Measurements from ENCODE around the gene ADGRG6. TPM values are rescaled to one million over a fixed set of nuclear protein-coding genes. Genes with fewer than 3 reads are reported as not detected.

Gene ADGRG6
- total RNA-seq, 1 experiment from 2014 or later, result 5.3 TPM

DNA sequence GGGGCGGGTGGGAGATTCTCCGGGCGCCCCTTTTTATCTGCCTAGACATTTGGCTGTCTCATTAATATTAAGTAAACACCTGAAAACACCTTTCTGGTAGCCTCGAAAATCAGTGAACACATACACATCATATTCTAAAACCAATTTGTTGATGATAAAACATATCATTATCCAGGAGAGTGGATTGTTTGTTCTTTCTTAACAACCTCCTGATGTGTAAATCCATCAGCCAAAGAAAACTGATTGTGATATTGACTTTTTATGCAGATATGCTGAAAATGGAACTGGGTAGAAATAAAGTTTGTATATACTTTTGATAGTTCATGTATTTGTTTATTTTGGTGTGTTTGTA lies 75.7 kb downstream of the ADGRG6 start:
- TF ChIP-seq SP1 (CRISPR knock-in tag; conservative IDR thresholded peaks at IDR 0.05) (0 out of 2 replicates have a peak, but pooled peaks have one; percentile 3), ZNF232 (CRISPR knock-in tag; IDR thresholded peaks at IDR 0.05) (no peak), E2F4 (CRISPR knock-in tag; IDR thresholded peaks at IDR 0.05; ENCODE audit: borderline replicate concordance, low read depth) (no peak), ZNF121 (CRISPR knock-in tag; IDR thresholded peaks at IDR 0.05) (no peak)
- TF ChIP-seq, protein P1, sequence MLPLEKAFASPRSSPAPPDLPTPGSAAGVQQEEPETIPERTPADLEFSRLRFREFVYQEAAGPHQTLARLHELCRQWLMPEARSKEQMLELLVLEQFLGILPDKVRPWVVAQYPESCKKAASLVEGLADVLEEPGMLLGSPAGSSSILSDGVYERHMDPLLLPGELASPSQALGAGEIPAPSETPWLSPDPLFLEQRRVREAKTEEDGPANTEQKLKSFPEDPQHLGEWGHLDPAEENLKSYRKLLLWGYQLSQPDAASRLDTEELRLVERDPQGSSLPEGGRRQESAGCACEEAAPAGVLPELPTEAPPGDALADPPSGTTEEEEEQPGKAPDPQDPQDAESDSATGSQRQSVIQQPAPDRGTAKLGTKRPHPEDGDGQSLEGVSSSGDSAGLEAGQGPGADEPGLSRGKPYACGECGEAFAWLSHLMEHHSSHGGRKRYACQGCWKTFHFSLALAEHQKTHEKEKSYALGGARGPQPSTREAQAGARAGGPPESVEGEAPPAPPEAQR (CRISPR knock-in tag; IDR thresholded peaks at IDR 0.05), result no peak
- H3K4me1 Mint-ChIP-seq, result peaks cover 44% of the 10 kb centered on the region
- CTCF ChIA-PET, result interaction anchor here (1.4 to 2.5 kb wide), 2 partner anchors 10 to 145 kb away, joined by 8 to 9 read pairs; no protein-coding TSS in a partner anchor
- no peak overlapping the region for H3K27ac Mint-ChIP-seq
- POLR2A ChIA-PET, result no interaction called here
- H3K36me3 Mint-ChIP-seq, result no peaks in the 10 kb centered on the region
- no peak for DNase-seq (ENCODE audit: low spot score)
- no peaks in the 10 kb centered on the region for H3K27me3 Mint-ChIP-seq (ENCODE audit: low read depth)
- H3K4me3 Mint-ChIP-seq, result no peak overlapping the region
- H3K9me3 Mint-ChIP-seq, result no peaks in the 10 kb centered on the region
- ATAC-seq, result no peak

DNA sequence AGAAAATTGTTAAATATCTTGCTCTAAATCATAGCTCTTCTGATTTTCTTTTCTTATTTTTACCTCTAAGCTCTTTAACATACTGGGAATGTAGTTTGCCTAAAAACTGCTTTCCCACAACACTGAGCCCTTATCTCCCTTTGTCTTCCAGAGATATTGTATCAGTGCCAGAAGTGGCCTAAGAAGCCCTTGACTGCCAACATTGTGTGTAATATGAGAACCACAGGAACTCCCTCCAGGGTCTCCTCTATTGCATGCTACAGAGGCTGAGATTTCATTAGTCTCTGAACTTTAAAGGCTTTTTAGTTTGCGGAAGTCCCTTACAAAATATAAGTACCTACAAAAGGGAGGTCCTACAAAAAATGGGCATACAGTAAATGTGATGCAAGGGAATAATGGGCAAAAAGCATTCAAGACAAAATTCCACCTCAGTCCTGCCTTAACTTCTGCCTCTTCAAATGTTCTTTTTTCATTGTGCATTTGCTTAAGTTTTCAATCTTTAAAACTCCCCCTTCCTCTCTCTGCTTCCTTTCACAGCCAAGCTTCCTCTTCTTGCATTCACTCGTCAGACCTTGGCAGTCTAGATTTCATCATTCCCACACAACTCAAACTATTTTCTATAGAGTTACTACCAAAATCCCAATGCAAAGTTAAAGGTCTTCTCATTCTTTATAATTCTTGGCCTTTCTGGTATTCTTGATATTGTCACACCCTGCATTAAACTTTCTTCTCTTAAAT lies 76.5 kb downstream of the ADGRG6 start:
- Mint-ChIP-seq H3K27ac (peak overlapping the region; percentile 83), H3K4me1 (peaks cover 40% of the 10 kb centered on the region), H3K9me3 (no peaks in the 10 kb centered on the region), H3K36me3 (no peaks in the 10 kb centered on the region), H3K27me3 (ENCODE audit: low read depth) (no peaks in the 10 kb centered on the region), H3K4me3 (0 out of 2 replicates have a peak overlapping the region, but pooled peaks have one; percentile 26)
- peak; percentile 13; the same call in 1 of the 2 replicates for ATAC-seq
- ChIA-PET POLR2A (no interaction called here), CTCF (interaction anchor here (1.4 to 2.5 kb wide), 2 partner anchors 9 to 146 kb away, joined by 8 to 9 read pairs; no protein-coding TSS in a partner anchor)
- DNase-seq (ENCODE audit: low spot score), result no peak
- no peak for TF ChIP-seq ZBTB21 (CRISPR knock-in tag; IDR thresholded peaks at IDR 0.05; ENCODE audit: borderline replicate concordance)

DNA sequence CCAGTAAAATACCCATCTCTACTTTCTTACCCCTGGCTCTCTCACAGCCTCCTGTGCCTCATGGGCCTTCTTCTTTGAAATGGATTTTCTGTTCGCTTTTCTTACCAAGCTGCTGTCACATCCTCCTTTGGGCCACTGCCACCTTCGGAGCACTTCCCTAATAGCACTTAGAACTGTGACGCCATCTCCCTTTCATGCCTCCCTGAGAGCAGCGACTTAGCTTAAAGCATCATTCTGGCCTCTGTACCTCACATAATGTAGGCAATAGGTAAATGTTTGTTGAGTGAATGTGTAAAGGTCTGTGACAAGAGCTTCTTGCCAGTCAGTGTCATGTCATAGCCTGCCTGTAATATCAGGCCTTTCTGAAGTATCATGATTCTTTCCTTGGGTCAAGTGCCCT lies 78.8 kb downstream of the ADGRG6 start:
- H3K9me3 Mint-ChIP-seq, result no peaks in the 10 kb centered on the region
- no peak overlapping the region for H3K27ac Mint-ChIP-seq
- no peaks in the 10 kb centered on the region for H3K36me3 Mint-ChIP-seq
- H3K4me3 Mint-ChIP-seq, result no peak overlapping the region
- H3K27me3 Mint-ChIP-seq (ENCODE audit: low read depth), result no peaks in the 10 kb centered on the region
- ChIA-PET CTCF (no interaction called here), POLR2A (no interaction called here)
- ATAC-seq, result no peak
- TF ChIP-seq ZNF121 (CRISPR knock-in tag; IDR thresholded peaks at IDR 0.05) (no peak), ZNF138 (CRISPR knock-in tag; conservative IDR thresholded peaks at IDR 0.05) (no peak), ATF2 (CRISPR knock-in tag; IDR thresholded peaks at IDR 0.05; ENCODE audit: borderline replicate concordance, low read depth) (no peak), ZNF416 (CRISPR knock-in tag; IDR thresholded peaks at IDR 0.05) (no peak), NFATC4 (CRISPR knock-in tag; IDR thresholded peaks at IDR 0.05) (no peak), SOX15 (CRISPR knock-in tag; IDR thresholded peaks at IDR 0.05) (no peak), ZNF512 (CRISPR knock-in tag; IDR thresholded peaks at IDR 0.05; ENCODE audit: borderline replicate concordance) (no peak), E2F5 (CRISPR knock-in tag; IDR thresholded peaks at IDR 0.05) (no peak), TCF7 (CRISPR knock-in tag; IDR thresholded peaks at IDR 0.05; ENCODE audit: low read depth) (no peak), EMX1 (CRISPR knock-in tag; IDR thresholded peaks at IDR 0.05) (no peak), TP53 (CRISPR knock-in tag; IDR thresholded peaks at IDR 0.05) (no peak), STAT6 (CRISPR knock-in tag; conservative IDR thresholded peaks at IDR 0.05; ENCODE audit: low read depth) (no peak), ZNF396 (CRISPR knock-in tag; IDR thresholded peaks at IDR 0.05; ENCODE audit: borderline replicate concordance) (no peak)
- H3K4me1 Mint-ChIP-seq, result peaks cover 27% of the 10 kb centered on the region
- DNase-seq (ENCODE audit: low spot score), result no peak
